Thoracic aorta (tissue), 2 donors: Measurements from ENCODE around the gene FBXW4. TPM values are rescaled to one million over a fixed set of nuclear protein-coding genes. Genes with fewer than 3 reads are reported as not detected.
A peak's percentile ranks its signal among the peaks of the same experiment; 100 is the strongest.
"Not testable (repeated sequence)": the region's sequence is repeated elsewhere in the genome, so short reads cannot be mapped to it uniquely, and the experiment has no call there.

ENCODE experiments used
- ATAC-seq: fragments of 150-250 bp; one replicate; pipeline ENCODE4 v1.8.0; 2017; ENCODE audit warnings: low read depth; ENCODE audit not compliant: insufficient number of reproducible peaks, low FRiP score
- DNase-seq: peaks from one replicate; pipeline ENCODE4 v3.0.0-alpha.2; 2020; ENCODE audit warnings: low spot score
- H3K27ac ChIP-seq, 2 donors: fragments of 200-600 bp; sonication (generic); 1 replicate in 1 of 2; 2 replicates in 1 of 2; pipeline ENCODE4 v1.5.1; 2016; ENCODE audit warnings: mild to moderate bottlenecking in 2 of 2, moderate library complexity in 2 of 2
- H3K27me3 ChIP-seq: fragments of 200-600 bp; sonication (generic); replicated peaks from 2 replicates; pipeline ENCODE4 v1.6.0; 2016; ENCODE audit warnings: mild to moderate bottlenecking; ENCODE audit not compliant: insufficient read depth
- H3K36me3 ChIP-seq: fragments of 200-600 bp; sonication (generic); one replicate; pipeline ENCODE4 v1.5.1; 2016
- H3K4me1 ChIP-seq, 2 donors: fragments of 200-600 bp; sonication (generic); 1 replicate in 1 of 2; 2 replicates in 1 of 2; pipeline versions ENCODE4 v1.5.1 to v1.6.0; 2016; ENCODE audit warnings: low read depth in 2 of 2, mild to moderate bottlenecking in 1 of 2; ENCODE audit not compliant: control insufficient read depth in 1 of 2
- H3K4me3 ChIP-seq: fragments of 200-600 bp; sonication (generic); 2 replicates; pipeline ENCODE4 v1.5.1; 2016; ENCODE audit warnings: mild to moderate bottlenecking
- H3K9me3 ChIP-seq: fragments of 200-600 bp; sonication (generic); 2 replicates; pipeline ENCODE4 v1.5.1; 2016
- CTCF ChIP-seq: fragments of 200-600 bp; sonication (generic); IDR thresholded peaks from one replicate; pipeline ENCODE4 v1.5.1; 2019; ENCODE audit warnings: antibody characterized with exemption
- total RNA-seq, 2 donors: library from RNA; depleted of rRNA; stranded (reverse); fragments of >200 nt; gene quantifications; one replicate each; pipeline versions ENCODE4 v1.1.0 to v1.2.3, GENCODE V29; 2016

Gene FBXW4
- total RNA-seq, 2 donors from 2014 or later = 64.3 to 88.5 TPM

GRCh38 chr10:101607124-101607523, 87.8 kb downstream of the FBXW4 start:
- DNase-seq = no peak
- peaks cover 32% of the 10 kb centered on the region for H3K36me3 ChIP-seq
- no peaks in the 10 kb centered on the region for H3K27me3 ChIP-seq
- no peak overlapping the region for H3K27ac ChIP-seq
- no peak overlapping the region for H3K4me3 ChIP-seq
- no peaks in the 10 kb centered on the region for H3K4me1 ChIP-seq
- no peaks in the 10 kb centered on the region for H3K9me3 ChIP-seq
- no peak for ATAC-seq
- TF ChIP-seq CTCF = no peak

GRCh38 chr10:101602761-101603398, 92.1 kb downstream of the FBXW4 start:
- DNase-seq = no peak
- no peaks in the 10 kb centered on the region for H3K9me3 ChIP-seq
- peak; percentile 40 for ATAC-seq
- peaks cover 13% of the 10 kb centered on the region for H3K36me3 ChIP-seq
- no peak overlapping the region for H3K4me3 ChIP-seq
- H3K4me1 ChIP-seq = no peaks in the 10 kb centered on the region
- H3K27me3 ChIP-seq = no peaks in the 10 kb centered on the region
- peak; percentile 78 for TF ChIP-seq CTCF
- H3K27ac ChIP-seq = no peak overlapping the region

- H3K9me3 ChIP-seq = no peaks in the 10 kb centered on the region
- no peak overlapping the region for H3K4me3 ChIP-seq
- TF ChIP-seq CTCF = no peak
- no peaks in the 10 kb centered on the region for H3K4me1 ChIP-seq
- ATAC-seq = no peak
- DNase-seq = no peak
- no peak overlapping the region for H3K27ac ChIP-seq
- no peaks in the 10 kb centered on the region for H3K27me3 ChIP-seq
- H3K36me3 ChIP-seq = peaks cover 5% of the 10 kb centered on the region
Observed at GRCh38 chr10:101601541-101601940, 93.4 kb downstream of the FBXW4 start.

GRCh38 chr10:101597091-101597900, 97.7 kb downstream of the FBXW4 start:
- H3K4me3 ChIP-seq = no peak overlapping the region
- DNase-seq (no peak), ATAC-seq (no peak)
- H3K9me3 ChIP-seq = no peaks in the 10 kb centered on the region
- no peak for TF ChIP-seq CTCF
- no peak overlapping the region for H3K27ac ChIP-seq
- H3K36me3 ChIP-seq = no peaks in the 10 kb centered on the region
- no peaks in the 10 kb centered on the region for H3K27me3 ChIP-seq
- H3K4me1 ChIP-seq = no peaks in the 10 kb centered on the region

GRCh38 chr10:101595591-101596433, 99.2 kb downstream of the FBXW4 start:
- Histone ChIP-seq H3K9me3 (no peaks in the 10 kb centered on the region), H3K36me3 (no peaks in the 10 kb centered on the region), H3K27me3 (no peaks in the 10 kb centered on the region), H3K4me1 (no peaks in the 10 kb centered on the region), H3K4me3 (no peak overlapping the region), H3K27ac (no peak overlapping the region)
- ATAC-seq = no peak
- no peak for DNase-seq
- no peak for TF ChIP-seq CTCF

- not testable (repeated sequence) for H3K27ac ChIP-seq, H3K36me3 ChIP-seq, ATAC-seq
Observed at GRCh38 chr10:101593331-101593730, 101.6 kb downstream of the FBXW4 start.

More at GRCh38 chr10:101593331-101593730, 101.6 kb downstream of the FBXW4 start:
- H3K27me3 ChIP-seq, H3K9me3 ChIP-seq, H3K4me1 ChIP-seq, DNase-seq, H3K4me3 ChIP-seq: not testable (repeated sequence)
